Superior temporal gyrus (tissue), 1 donor: ENCODE results near the gene LPCAT3.

Experiments used
- DNase-seq: peaks from one replicate; pipeline ENCODE4 v3.0.0-alpha.2; 2016; ENCODE audit errors: extremely low spot score

The LPCAT3 gene

DNA sequence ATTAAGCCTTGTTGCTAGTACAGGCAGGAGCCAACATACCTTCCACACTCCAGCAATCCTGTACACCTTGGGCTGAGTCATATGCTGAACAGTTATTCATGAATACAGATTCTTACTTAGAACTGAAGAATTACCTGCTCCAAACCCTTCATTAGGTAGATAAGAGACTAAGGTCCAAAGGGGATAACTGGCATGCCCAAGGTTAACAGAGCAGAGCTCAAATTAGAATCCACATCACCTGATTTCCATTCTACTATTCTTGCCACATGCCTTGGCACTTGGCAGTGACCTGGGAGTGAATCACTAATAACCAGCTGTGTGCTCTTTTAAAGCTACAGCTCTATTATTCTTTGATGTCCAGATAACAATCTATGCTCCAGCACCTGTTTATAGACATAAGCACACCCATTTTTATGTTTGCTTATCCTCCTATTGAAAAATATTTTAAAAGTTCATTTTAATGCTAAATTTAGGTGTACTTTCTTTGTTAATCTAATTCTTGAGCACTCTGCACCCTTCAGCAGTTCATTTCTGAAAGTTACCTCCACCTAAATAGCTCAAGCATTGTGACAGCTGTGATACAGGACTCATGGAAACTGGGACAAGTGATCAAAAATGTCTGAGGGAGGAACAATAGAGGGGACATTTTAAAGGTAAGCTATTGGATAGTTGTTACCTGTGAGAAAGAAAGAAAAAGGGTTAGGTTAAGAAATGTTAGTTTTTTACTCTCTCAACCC, 19.4 kb downstream of the LPCAT3 start:
- no peak for DNase-seq

DNA sequence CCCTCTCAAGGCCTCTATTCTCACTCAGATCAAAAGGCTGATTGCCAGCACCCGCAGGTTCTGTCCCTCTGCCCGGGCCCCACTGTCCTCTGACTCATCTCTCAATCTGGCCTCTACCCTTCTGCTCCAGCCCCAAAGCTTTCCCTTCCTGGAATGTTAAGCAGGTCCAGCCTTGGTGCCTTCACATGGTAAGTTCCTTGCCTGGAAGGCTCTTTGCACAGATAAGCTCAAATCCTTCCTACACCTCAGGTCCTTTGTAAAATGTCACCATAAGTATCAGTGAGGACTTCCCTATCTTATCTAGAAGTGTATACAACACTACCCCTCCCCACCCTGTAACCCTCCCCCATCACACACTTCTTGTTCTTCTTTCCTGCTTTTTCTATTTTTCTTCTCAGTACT, 22.2 kb downstream of the LPCAT3 start:
- no peak for DNase-seq

DNA sequence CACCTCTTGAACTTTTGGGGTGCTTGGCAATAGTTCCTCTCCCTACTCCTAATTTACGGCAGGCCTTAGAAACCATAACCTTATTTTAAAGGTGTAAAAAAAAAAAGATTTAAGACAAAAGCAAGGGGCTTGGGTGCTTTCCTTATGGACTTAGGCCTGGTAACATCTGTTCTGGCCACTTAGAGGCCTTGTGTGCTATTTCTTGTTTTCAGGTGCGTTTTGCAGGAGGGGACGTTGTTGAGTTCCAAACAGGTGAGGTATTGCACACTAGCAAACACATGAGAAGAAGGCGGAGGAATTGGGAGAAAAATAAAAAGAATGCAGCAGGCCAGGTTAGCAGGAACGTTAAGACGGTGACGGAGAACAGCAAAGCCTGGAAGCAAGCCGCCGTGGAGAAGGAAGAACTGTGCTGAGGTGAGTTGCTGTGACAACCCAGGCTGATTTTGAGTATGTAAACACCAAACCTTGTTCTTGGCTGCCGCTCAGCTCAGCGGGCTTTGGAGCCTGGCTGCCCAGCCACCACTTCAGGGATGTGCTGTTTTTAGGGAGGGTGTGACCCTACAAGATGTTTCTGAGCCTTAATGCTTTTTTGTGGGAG, 30.2 kb downstream of the LPCAT3 start:
- DNase-seq = no peak

DNA sequence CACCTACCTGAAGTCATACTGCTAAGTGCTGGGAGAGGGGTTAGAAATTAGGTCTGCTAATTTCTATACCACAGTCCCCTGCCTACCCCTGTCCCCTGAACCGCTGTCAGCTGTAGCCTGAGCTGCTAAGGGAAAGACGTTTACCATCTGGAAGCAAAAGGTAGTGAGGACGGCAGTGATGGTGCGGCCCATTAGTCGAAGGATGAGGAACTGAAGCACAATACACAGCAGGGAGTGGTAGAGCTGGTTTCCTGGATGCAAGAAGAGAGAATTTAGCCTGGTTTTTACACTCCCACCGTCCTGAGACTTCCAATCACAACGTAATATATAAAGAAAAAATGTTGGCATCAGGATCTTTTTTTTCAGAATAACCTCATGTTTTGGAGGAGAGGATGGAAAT, 35.7 kb downstream of the LPCAT3 start:
- no peak for DNase-seq

DNA sequence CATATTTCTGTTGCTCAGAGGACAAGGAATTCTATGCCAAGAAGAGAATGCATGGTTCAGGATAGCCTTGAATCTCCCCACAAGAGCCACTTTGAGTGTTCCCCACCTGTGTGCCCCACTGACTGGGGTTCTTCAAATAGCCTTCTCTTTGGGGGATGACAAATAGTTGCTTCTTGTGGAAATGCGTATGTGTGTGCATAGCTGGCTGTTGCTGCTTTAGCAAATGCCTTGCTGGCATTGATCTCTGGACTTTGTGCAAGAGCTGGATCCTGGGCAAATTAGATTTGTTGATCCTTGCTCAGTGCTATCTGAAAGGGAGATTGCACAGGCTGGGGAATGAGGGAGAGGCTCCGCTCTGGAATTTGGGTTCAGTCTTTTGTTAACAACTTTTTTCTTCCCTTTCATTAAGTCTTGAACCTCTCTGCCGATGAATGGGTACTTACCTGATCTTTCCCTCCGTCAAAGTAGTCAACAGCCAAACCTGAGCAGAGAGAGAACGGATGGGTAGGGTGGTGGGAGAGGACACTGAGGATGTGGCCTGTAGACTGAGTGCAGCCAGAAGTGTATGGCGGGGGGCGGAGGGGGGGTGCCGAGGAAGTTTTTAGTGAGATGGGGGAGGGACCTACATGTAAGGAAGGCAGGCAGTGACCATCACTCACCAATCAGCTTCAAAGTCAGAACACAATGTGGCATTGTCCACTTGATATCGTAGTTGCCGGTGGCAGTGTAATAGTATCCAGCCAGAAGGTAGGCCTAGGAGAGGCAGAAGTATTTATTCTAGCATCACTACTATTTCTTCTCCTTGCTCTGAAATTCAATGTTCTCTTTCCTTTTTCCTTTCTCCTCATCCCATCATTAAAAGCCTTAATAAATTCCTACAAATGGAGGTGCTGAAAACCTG, 36.9 kb downstream of the LPCAT3 start:
- DNase-seq = no peak

DNA sequence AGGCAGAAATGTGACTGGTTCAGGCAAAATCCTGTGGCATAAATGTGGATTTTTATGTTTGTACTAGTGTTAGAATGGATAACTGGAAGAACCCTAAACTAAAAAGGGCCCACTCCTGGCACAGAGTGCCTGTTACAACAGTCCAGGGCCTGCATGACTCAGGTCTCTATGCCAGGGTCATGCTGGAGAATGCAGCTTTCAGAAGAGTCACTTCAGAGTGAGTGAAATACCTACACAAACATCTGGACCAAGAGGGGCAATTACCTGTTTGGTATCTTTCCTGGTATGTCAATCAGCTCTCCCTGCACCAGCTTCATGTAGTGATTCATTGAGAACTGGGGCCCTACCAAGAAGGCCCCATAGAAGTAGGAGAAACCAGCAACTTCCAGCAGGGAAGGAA, 37.5 kb downstream of the LPCAT3 start:
- DNase-seq = no peak

DNA sequence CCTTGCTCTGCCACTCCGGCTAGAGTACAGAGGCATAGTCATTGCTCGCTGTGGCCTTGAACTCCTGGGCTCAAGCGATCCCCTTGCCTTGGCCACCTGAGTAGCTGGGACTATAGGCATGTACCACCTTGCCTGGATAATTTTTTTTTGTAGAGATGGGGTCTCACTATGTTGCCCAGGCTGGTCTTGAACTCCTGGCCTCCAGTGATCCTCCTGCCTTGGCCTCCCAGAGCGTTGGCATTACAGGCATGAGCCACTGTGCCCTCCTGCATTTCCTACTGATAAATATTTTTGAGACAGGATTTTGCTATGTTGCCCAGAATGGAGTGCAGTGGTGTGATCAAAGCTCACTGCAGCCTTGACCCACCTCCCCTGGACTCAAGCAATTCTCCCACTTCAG, 38.2 kb downstream of the LPCAT3 start:
- DNase-seq = no peak

DNA sequence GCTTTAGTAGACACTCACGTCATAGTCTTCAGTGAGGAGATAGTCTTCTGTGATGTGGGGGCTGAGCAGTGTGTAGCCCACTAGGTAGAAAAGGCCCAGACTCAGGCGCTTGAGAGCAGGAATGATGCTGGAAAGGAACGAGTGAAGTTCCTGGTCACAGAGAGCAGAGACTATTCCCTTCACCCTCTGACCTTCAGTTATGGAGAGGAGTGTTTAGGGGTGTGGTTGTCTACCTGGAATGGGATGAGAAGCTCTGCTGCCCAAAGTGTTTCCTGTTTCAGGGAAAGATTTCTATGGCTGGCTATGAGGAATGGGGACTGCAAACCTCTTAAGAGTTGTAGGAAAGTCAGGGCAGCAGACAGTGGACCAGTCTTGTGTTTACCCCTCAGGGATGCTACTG, 38.8 kb downstream of the LPCAT3 start:
- DNase-seq = no peak

DNA sequence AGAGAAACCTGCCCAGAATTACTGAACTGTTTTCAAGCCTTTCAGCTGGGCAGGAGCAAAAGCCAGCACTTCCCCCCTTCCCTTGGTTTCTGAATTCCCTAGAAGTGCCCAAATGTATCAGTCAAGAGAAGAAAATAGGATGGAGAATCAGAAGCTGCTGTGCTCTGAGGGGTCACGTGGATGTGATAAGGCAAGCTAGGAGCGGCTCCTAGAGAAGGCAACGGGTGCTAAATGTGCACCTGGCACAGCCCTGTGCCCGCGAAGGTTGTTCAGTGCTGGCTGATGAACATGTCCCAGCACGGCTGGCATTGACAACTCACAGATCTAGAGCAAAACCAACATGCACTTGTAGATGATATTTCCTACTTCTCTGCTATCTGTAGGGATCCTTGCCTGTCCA, 39.3 kb downstream of the LPCAT3 start:
- no peak for DNase-seq

DNA sequence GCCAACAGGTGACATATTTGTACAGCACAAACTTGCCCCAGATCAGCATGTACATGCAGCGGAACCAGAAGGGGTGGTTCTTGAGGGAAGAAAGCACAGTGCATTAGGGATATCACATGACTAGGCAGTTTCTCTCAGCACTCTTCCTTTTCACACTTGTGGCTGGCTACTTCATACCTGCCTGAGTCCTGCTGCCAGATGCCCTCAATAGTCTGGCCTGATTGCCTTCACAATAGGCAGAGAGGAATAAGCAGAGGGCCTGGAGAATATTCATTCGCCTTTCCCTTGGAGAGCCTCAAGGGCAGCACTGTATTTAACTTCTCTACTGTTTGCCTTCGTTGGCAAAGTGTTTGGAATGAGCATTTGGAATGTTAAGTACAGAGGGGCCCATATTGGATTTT, 39.7 kb downstream of the LPCAT3 start:
- no peak for DNase-seq

DNA sequence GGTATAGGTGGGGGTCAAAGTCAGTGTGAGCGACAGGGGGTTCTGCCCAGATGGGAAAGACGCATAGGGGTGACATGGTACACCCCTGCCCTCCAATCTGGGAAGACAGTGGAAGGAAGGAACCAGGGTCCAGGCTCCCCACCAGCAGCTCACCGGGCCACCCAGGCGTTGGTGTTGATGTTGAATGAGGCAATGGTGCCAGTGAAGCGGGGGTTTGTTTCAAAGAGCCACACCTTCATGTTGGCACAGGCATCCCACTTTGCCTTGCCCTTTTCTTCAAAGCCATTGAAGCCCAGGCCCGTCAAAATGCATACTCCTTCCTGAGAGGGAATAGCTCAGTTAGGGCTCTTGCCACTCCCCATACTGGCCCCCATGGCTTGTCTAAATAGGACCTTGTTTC, 40.1 kb downstream of the LPCAT3 start:
- no peak for DNase-seq

DNA sequence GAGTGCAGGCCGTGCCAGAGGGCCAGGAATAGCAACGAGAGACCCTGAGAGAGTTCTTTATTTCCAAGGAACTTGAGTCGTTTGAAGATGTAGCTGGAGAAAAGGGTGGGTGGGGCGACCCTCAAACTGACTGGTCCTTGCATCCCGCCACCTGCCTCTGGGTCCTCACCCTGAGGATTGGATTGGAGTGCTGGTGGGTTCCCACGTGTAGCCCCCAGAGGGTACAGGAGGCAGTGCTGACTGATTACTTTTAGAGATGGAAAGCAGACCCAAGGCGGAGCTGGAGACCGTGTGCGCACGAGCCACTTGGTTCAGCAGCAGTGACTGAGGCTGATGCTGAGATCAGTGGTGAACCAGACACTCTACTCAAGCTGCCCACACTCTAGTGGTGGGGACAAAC, 40.6 kb downstream of the LPCAT3 start:
- DNase-seq = no peak

DNA sequence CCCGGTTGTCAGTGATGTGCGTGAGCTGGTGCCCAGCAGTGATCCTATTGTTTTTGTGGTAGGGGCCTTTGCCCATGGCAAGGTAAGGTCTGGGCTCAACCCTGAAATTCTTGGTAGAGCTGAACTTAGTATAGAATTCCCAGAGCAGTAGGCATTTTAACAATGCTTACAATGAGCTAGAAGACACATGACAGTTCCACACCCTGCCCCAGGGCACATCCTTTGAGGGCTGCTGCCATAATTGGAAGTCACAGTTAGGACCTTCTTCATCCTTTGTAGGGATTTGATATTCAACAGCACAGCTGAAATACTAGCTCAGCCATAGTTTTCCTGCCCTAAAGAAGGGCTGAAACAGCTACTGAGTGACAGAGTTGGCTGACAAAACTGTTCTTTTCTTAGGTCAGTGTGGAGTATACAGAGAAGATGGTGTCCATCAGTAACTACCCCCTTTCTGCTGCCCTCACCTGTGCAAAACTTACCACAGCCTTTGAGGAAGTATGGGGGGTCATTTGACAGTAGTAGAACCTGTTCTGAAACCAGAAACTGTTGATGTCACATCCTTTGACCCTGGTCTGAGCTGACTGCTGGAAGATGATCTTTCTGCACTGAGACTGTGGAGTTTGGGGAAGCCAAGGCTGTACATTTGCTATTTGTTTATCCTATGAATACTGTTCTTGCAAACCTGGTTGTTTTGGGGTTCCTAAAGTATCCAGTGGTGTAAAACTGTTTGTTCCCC, 42.8 kb downstream of the LPCAT3 start:
- DNase-seq = no peak

DNA sequence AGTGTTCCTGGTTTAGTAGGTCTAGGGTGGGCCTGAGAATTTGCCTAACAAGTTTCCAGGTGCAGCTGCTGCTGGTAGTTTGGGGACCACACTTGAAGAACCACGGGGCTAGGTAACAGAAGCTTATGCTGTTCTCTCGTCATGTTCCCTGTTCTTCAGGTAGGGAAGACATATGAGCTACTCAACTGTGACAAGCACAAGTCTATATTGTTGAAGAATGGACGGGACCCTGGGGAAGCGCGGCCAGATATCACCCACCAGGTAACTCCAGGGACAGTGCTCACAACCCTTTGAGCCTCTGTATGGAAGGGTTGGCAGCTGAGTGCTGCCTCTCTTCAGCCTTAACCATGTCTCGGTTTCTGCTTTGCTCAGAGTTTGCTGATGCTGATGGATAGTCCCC, 44.1 kb downstream of the LPCAT3 start:
- no peak for DNase-seq

DNA sequence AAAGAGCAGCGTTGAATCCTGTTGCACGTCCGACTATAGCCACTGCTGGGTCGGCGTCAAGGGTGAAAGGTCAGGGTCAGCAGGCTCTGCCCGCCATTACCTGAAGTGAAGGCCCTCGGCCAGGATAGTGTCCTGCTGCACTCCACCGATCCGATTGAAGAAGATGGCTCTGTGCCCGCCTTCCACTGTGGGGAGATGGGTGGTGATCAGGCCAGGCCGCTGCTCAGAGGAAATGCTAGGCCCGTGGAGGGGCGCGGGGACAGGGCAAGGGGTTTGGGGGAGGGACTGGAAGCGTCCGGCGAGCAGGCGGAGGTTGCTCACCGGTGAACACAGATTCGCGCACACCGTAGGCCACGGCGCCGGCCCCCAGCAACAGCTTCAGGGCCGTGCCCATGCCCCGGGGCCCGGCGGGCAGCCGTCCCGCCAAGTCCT, 48.2 kb downstream of the LPCAT3 start:
- no peak for DNase-seq

DNA sequence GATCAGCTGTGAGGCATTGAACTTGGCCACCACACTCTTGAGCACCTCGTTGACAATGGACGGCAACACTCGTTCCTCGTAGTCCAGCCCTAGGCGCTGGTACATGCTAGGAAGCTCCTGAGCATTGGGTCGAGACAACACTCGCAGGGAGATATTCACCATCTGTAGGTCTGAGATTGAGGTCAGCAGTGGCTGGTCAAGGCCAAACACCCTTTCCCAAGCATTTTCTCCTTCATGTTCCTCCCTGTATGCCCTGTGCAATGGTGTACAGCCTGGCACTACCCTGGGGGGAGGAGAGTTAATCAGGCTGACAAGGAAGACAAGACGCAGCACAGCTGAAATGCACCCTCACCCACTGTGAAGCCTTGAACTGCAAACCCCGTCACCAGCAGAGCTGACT, 49.9 kb downstream of the LPCAT3 start:
- DNase-seq = no peak

DNA sequence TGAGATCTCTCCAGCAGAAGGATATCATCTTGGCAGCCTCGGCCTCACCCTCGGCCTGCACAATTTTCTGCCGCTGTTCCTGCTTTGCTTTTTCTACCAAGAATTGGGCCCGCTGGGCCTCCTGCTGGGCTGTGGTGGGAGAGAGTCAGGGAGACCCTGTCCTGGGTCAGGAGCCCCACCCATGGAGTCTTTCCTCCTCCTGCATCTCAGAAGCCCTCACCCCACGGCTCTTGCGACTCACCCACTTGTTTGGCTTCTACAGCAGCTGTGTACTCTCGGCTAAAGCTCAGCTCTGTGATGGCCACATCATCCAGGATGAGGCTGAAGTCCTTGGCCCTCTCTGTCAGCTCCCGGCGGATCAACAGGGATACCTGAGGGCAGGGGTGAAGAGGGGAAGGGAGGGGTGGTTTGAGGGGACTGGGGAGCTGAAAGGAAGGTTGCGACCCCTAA, 50.6 kb downstream of the LPCAT3 start:
- no peak for DNase-seq

DNA sequence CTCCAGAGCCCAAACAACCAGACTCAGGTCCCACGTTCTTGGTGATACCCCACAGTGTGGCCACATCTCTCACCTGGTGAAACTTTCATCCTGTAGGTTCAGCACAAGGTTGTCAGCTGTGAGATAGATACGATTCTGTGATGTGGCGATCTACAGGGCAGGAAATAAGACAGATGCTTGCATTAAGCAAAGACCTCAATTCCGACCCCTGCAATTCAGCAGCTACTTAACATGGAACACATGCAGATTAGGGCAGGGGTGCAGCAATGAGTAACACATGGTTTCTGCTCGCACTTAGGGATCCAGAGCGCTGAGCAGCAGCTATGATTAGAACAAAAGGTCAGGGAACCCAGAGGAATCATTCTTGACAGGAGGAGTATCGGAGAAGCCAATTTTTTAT, 51.9 kb downstream of the LPCAT3 start:
- no peak for DNase-seq

DNA sequence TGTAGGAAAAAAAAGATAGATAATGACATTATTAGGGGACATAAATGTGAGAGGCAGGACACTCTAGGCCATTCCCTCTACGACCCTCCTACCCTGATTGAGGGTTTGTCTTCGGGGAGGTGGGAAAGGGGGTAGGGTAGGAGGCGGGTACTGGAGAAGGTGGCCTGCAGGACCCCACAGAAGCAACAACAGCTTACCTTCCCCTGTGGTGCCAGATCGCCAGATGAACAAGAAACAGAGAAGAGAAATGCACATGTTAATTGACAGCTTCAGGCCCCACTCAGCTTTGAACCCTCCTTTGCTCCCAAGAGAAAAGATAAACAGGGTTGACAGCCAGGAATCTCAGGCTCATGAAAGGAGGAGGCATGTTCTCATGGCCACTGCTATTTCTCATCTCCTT, 52.6 kb downstream of the LPCAT3 start:
- no peak for DNase-seq

DNA sequence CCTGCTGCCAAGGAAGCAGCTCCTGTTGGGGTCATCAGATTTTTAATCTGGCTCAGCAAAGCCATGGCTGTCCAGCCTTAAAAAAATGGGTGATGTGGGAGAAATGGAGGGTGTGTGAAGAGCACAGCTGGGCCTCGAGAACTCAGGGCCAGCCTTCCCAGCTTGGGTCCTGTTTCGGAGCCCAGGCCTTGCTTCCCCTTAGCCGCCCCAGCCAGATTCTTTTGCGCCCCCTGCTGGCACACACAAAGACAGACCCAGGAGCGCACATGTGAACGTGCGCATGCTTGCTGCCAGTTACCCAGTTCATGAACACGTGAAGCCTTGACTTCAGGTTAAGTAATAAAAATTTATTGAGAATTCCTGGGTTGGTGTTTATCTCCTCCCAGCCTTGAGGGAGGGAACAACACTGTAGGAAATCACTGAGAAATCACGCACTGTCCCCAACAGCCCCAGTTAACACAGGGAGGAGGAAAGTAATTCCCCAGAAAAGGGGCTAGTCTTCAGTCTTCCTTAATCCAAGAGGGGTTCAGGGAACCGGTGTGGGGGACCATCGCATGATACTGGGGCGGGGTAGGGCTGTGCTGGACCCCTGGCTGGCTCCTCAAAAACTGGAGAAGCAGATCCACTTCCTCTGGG, 53.1 kb downstream of the LPCAT3 start:
- DNase-seq = peak; percentile 88

DNA sequence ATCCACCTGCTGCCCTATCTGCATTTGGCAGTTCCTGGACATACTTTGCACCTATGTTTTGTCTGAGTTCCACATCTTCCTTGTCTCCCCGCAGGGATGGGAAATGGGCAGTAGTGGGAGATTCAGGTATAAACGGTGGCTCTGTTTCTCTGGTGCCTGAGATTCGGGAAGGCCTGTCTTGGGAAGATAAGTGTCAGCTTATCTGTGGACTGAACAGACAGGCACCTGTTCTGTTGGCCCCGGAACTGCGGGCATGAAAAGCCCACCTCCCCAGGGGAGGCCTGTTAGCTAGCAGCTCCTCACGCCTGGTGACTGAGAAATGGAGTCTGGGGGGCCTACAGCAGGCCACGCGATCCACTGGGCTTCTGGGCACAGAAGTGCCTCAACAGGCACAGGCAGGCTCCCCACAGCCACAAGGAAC, 53.7 kb downstream of the LPCAT3 start:
- DNase-seq = no peak
